ENCODE results near the gene RAB33B. TPM values are rescaled to one million over a fixed set of nuclear protein-coding genes. Genes with fewer than 3 reads are reported as not detected.

RAB33B gene
- 10 to 100 TPM in 1 of 2 donors, 1 to 10 TPM in 1; 7.2 to 38.9 TPM for total RNA-seq
- polyA plus RNA-seq, result 1 to 10 TPM; 7.6 to 9.6 TPM

DNA sequence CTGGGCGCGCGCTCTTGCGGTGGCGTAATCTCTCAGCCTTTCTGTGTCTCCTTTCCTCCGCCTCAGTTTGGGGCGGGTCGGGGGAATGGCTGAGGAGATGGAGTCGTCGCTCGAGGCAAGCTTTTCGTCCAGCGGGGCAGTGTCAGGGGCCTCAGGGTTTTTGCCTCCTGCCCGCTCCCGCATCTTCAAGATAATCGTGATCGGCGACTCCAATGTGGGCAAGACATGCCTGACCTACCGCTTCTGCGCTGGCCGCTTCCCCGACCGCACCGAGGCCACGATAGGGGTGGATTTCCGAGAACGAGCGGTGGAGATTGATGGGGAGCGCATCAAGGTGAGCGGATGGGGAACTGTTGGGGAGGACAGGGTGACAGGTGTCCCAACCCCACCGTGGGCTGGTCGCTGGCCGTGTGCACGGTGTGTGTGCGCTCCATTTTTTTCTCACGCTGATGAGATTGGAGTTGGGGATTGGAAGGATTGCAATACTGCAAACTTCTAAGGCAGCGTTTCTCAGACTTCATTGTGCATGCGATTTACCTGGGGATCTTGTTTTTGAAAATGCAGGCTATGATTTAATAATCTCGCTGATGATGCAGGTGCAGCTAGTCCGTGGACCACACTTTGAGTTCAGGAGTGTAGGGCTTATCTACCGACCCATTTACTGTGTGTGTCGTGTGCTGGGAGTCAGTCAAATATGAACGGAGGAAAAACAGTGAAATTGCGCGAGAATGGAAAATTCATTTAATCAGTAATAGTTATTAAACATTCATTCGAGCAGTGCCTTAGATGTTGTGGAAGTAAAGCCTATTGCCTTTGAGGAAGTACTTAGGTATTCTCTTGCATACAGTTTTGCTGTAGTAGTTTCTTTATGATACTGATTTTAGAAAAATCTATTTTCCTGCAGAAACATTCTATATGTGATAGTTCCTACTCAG lies at the start of gene RAB33B:
TSS of gene RAB33B (plus strand) at position 11 of the 935 bp plus-strand sequence. CDS start at position 86, 75 bp downstream.
- peak within 1 kb of the TSS; percentile 97 for H3K27ac ChIP-seq (ENCODE audit: low read depth in 1 of 2, low read length in 2 of 2)
- no peaks in the 10 kb centered on the region for H3K9me3 ChIP-seq (ENCODE audit: control insufficient read depth in 4 of 4, low read length in 3 of 4)
- peaks cover 2 to 42% (median 25%) of the 10 kb centered on the region in 4 donors for H3K4me1 ChIP-seq (ENCODE audit: control insufficient read depth in 4 of 4, insufficient read depth in 4 of 4, low read length in 3 of 4)
- peak within 1 kb of the TSS; percentile 90 to 99 (median 92) for H3K4me3 ChIP-seq (ENCODE audit: low read depth in 1 of 3, low read length in 3 of 3)
- peak within 1 kb of the TSS; percentile 91 to 94 for H3K9ac ChIP-seq (ENCODE audit: low read depth in 1 of 2, low read length in 2 of 2)
- DNase-seq (ENCODE audit: low spot score), result no peak
- peak; percentile 82 for TF ChIP-seq YY1 (IDR thresholded peaks at IDR 0.05)
- TF ChIP-seq TAF1 (conservative IDR thresholded peaks at IDR 0.05), result peak; percentile 4
- no peak for TF ChIP-seq HNF4G (IDR thresholded peaks at IDR 0.05)
- under 1% methylated on average over 46 of the region's 46 CpGs for WGBS
- H3K27me3 ChIP-seq (ENCODE audit: control insufficient read depth in 4 of 4, insufficient read depth in 4 of 4, low read length in 3 of 4), result no peaks in the 10 kb centered on the region
- peaks cover 0 to 1% (median 0%) of the 10 kb centered on the region in 4 donors for H3K36me3 ChIP-seq (ENCODE audit: control insufficient read depth in 4 of 4, insufficient read depth in 3 of 4, low read depth in 1 of 4, low read length in 3 of 4)

DNA sequence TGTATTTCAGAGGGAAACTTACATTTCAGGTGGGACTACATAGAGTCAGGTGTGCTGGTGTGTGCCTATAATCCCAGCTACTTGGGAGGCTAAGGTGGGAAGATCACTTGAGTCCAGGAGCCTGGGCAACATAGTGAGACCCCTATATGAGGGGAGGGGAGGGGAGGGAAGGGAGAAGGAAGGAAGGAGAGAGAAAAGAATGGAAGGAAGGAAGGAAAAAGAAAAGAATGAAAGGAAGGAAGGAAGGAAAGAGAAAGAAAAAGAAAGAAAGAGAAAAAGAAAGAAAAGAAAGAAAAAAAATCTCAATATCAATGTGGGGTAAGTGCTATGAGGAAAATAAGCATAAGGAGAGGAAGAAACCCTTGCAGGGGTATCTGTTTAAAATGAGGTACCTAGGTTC lies 43.6 kb upstream of the RAB33B start:
- no peak for DNase-seq (ENCODE audit: low spot score)
- H3K4me3 ChIP-seq (ENCODE audit: low read depth in 1 of 3, low read length in 3 of 3), result no peak overlapping the region
- H3K9ac ChIP-seq (ENCODE audit: low read depth in 1 of 2, low read length in 2 of 2), result no peak overlapping the region
- no peaks in the 10 kb centered on the region for H3K27me3 ChIP-seq (ENCODE audit: control insufficient read depth in 4 of 4, insufficient read depth in 4 of 4, low read length in 3 of 4)
- peaks cover 0 to 2% (median 0%) of the 10 kb centered on the region in 4 donors for H3K36me3 ChIP-seq (ENCODE audit: control insufficient read depth in 4 of 4, insufficient read depth in 3 of 4, low read depth in 1 of 4, low read length in 3 of 4)
- H3K9me3 ChIP-seq (ENCODE audit: control insufficient read depth in 4 of 4, low read length in 3 of 4), result no peaks in the 10 kb centered on the region
- H3K27ac ChIP-seq (ENCODE audit: low read depth in 1 of 2, low read length in 2 of 2), result no peak overlapping the region
- no peaks in the 10 kb centered on the region for H3K4me1 ChIP-seq (ENCODE audit: control insufficient read depth in 4 of 4, insufficient read depth in 4 of 4, low read length in 3 of 4)
- TF ChIP-seq YY1 (IDR thresholded peaks at IDR 0.05) (no peak), GABPA (IDR thresholded peaks at IDR 0.05 in 1 of 2, conservative IDR thresholded peaks at IDR 0.05 in 1 of 2) (no peak), TAF1 (conservative IDR thresholded peaks at IDR 0.05) (no peak), SP1 (IDR thresholded peaks at IDR 0.05) (no peak), FOXA2 (IDR thresholded peaks at IDR 0.05) (no peak), MAX (IDR thresholded peaks at IDR 0.05) (no peak), RXRA (IDR thresholded peaks at IDR 0.05) (no peak), ZBTB33 (IDR thresholded peaks at IDR 0.05) (no peak)
- TF ChIP-seq, protein P1, sequence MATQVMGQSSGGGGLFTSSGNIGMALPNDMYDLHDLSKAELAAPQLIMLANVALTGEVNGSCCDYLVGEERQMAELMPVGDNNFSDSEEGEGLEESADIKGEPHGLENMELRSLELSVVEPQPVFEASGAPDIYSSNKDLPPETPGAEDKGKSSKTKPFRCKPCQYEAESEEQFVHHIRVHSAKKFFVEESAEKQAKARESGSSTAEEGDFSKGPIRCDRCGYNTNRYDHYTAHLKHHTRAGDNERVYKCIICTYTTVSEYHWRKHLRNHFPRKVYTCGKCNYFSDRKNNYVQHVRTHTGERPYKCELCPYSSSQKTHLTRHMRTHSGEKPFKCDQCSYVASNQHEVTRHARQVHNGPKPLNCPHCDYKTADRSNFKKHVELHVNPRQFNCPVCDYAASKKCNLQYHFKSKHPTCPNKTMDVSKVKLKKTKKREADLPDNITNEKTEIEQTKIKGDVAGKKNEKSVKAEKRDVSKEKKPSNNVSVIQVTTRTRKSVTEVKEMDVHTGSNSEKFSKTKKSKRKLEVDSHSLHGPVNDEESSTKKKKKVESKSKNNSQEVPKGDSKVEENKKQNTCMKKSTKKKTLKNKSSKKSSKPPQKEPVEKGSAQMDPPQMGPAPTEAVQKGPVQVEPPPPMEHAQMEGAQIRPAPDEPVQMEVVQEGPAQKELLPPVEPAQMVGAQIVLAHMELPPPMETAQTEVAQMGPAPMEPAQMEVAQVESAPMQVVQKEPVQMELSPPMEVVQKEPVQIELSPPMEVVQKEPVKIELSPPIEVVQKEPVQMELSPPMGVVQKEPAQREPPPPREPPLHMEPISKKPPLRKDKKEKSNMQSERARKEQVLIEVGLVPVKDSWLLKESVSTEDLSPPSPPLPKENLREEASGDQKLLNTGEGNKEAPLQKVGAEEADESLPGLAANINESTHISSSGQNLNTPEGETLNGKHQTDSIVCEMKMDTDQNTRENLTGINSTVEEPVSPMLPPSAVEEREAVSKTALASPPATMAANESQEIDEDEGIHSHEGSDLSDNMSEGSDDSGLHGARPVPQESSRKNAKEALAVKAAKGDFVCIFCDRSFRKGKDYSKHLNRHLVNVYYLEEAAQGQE (IDR thresholded peaks at IDR 0.05), result no peak

All from liver (tissue), 9 donors.